ENCODE results near the gene PPP1CA. TPM values are rescaled to one million over a fixed set of nuclear protein-coding genes. Genes with fewer than 3 reads are reported as not detected.

PPP1CA gene
- total RNA-seq, 1 experiment from 2014 or later, result 384 TPM

- no peaks in the 10 kb centered on the region for H3K27me3 ChIP-seq (replicated peaks; ENCODE audit: control insufficient read depth, insufficient read depth, low read length)
- no peak for TF ChIP-seq CTCF (IDR thresholded peaks at IDR 0.05; ENCODE audit: insufficient read depth in 1 of 2, low read depth in 1 of 2, low read length in 1 of 2, severe bottlenecking in 1 of 2, unreplicated experiment in 1 of 2)
- ChIA-PET CTCF (interaction anchor here (0.9 to 21.4 kb wide), 3 partner anchors 20 to 31 kb away, joined by 4 to 775 read pairs (median 8); partner anchors contain the start of genes POLD4 and PPP1CA), POLR2A (interaction anchor here (1.1 kb wide), 1 partner anchor 15 kb away, joined by 4 read pairs; the partner anchor contains the start of gene RAD9A)
- no TSS peak for BruUV-seq (replicated peaks)
- peaks cover 29% of the 10 kb centered on the region for H3K4me1 ChIP-seq
- no peaks in the 10 kb centered on the region for H3K27me3 Mint-ChIP-seq (ENCODE audit: insufficient read depth, unreplicated experiment)
- H3K27ac Mint-ChIP-seq (ENCODE audit: unreplicated experiment), result no peak overlapping the region
- peaks cover 8% of the 10 kb centered on the region for H3K36me3 Mint-ChIP-seq (ENCODE audit: insufficient read depth, unreplicated experiment)
- H3K9me3 ChIP-seq, result no peaks in the 10 kb centered on the region
- no peak overlapping the region for H3K4me3 ChIP-seq (ENCODE audit: low read depth, low read length)
- H3K9me3 Mint-ChIP-seq (ENCODE audit: unreplicated experiment), result no peaks in the 10 kb centered on the region
- no peaks in the 10 kb centered on the region for H3K36me3 ChIP-seq (ENCODE audit: control insufficient read depth, insufficient read depth, low read length)
- intact Hi-C loops (cut with micrococcal nuclease; ENCODE audit: unreplicated experiment), result no loop called here
- H3K4me1 Mint-ChIP-seq (ENCODE audit: low read depth, unreplicated experiment), result peaks cover under 1% of the 10 kb centered on the region
- DNase-seq, result no peak
- no peak overlapping the region for H3K4me3 Mint-ChIP-seq (ENCODE audit: unreplicated experiment)
These were observed 24.5 kb downstream of the PPP1CA start for GRCh38 chr11:67376873-67377808.

- POLR2A ChIA-PET, result interaction anchor here (1.1 kb wide), 1 partner anchor 16 kb away, joined by 4 read pairs; the partner anchor contains the start of gene RAD9A
- TF ChIP-seq CTCF (IDR thresholded peaks at IDR 0.05; ENCODE audit: insufficient read depth in 1 of 2, low read depth in 1 of 2, low read length in 1 of 2, severe bottlenecking in 1 of 2, unreplicated experiment in 1 of 2), result no peak
- H3K4me1 Mint-ChIP-seq (ENCODE audit: low read depth, unreplicated experiment), result no peaks in the 10 kb centered on the region
- Histone ChIP-seq H3K36me3 (ENCODE audit: control insufficient read depth, insufficient read depth, low read length) (no peaks in the 10 kb centered on the region), H3K9me3 (no peaks in the 10 kb centered on the region), H3K4me3 (ENCODE audit: low read depth, low read length) (no peak overlapping the region), H3K4me1 (peaks cover 38% of the 10 kb centered on the region), H3K27me3 (replicated peaks; ENCODE audit: control insufficient read depth, insufficient read depth, low read length) (no peaks in the 10 kb centered on the region)
- no peak for DNase-seq
- H3K4me3 Mint-ChIP-seq (ENCODE audit: unreplicated experiment), result no peak overlapping the region
- H3K36me3 Mint-ChIP-seq (ENCODE audit: insufficient read depth, unreplicated experiment), result peaks cover 8% of the 10 kb centered on the region
- no peak overlapping the region for H3K27ac Mint-ChIP-seq (ENCODE audit: unreplicated experiment)
- no TSS peak for BruUV-seq (replicated peaks)
- H3K27me3 Mint-ChIP-seq (ENCODE audit: insufficient read depth, unreplicated experiment), result no peaks in the 10 kb centered on the region
- H3K9me3 Mint-ChIP-seq (ENCODE audit: unreplicated experiment), result no peaks in the 10 kb centered on the region
- CTCF ChIA-PET, result interaction anchor here (0.9 to 21.4 kb wide), 4 partner anchors 13 to 31 kb away, joined by 3 to 775 read pairs (median 6); partner anchors contain the start of genes POLD4 and PPP1CA
- intact Hi-C loops (cut with micrococcal nuclease; ENCODE audit: unreplicated experiment), result no loop called here
These were observed 25.4 kb downstream of the PPP1CA start for GRCh38 chr11:67376063-67376820.

Data from Caco-2 (cell line).